SKM-1 treated with dmso at 0.1 percent for 144 hours (cell line): Measurements from ENCODE around the gene PAGE5.

Source experiments
- DNase-seq: peaks from one replicate; lab custom pipeline; 2025; ENCODE audit not compliant: unreplicated experiment; lab: John Stamatoyannopoulos, UW

PAGE5 gene, protein sequence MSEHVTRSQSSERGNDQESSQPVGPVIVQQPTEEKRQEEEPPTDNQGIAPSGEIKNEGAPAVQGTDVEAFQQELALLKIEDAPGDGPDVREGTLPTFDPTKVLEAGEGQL

DNA sequence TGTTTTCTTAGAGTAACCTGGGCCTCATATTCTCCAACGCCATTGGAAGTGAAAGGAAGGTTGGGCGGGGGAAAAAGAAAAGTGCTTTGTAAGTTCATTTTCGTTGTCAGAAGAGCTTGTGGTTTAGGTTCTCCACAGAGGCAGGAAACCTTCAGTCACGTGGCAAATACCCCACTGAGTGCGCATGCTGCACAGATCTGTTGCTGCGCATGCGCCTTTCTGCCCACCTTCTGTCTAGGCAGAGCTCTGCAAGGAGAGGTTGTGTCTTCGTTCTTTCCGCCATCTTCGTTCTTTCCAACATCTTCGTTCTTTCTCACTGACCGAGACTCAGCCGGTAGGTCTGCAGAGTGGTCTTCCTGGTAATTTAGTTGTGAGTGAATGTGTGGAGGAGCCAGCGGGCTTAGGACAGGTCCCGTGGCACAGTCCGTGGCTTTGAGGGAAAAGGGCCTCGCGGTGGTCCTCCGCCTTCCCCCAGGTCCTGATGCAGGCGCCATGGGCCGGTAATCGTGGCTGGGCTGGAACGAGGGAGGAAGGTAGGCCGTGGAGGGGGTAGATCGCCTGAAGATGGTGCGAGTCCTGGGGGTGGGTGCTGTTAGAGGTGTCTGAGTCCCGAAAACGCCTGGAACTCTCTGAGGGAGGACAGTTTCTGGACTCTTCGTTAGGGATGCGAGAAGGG, at the start of gene PAGE5:
TSS of gene PAGE5 (plus strand) at position 228 of the 676 bp plus-strand sequence. CDS start 1,037 bp downstream, outside the sequence.
- no peak for DNase-seq

DNA sequence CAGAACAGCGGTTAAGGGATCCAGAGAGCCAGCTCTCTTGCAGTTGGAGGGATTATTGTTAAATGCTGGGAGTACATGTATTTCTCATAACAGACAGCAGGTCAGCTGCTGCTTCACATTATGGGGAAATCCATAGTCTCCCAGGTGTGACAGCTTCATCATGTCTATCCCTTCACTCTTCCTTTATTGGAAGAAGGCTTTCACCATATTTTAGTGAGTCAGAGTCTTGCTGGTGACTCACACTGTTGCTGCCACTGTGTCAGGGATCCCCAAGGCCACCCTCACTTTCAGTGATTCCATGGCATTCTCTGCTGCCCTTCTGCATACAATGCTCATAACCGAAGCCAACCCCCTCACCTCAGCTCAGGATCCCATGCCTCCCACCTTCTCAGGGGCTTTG, 32.9 kb upstream of the PAGE5 start:
- no peak for DNase-seq

DNA sequence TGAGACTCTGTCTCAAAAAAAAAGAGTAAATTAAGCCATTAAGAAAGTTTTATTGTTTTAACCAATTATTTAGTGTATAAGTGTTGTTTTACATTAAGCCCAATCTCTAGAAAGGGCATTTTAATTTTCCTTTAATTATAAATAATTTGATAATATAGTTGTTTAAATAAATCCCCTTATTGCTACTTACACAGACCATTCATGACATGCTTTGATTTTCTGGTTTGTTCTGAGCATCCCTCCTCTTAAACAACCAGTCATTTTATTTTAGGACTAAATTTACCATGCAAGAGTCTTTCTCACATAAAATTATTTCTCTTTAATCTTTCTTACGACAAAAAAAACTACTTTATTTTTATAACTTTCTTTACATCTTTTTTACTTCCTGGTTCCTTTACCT, 23.5 kb upstream of the PAGE5 start:
- no peak for DNase-seq

DNA sequence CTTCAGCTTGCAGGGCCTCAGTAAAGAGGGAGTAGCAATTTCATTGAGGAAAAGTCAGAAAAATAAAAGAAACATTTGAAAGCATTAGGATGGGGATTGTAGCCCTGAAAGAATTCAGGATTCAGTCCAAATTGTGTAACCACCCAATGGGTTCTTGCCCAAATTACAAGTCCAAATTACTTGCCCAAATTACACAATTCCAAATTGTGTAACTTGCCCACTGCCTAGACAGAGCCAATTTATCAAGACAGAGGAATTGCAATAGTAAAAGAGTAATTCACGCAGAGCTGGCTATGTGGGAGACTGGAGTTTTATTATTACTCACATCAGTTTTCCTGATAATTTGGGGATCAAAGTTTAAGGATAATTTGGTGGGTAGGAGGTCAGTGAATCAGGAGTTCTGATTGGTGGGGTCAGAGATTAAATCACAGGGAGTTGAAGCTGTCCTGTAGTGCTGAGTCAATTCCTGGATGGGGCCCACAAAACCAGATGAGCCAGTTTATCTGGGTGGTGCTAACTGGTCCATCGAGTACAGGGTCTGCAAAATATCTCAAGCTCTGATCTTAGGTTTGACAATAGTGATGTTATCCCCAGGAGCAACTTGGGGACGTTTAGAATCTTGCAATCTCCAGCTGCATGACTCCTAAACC, 18.1 kb upstream of the PAGE5 start:
- no peak for DNase-seq

DNA sequence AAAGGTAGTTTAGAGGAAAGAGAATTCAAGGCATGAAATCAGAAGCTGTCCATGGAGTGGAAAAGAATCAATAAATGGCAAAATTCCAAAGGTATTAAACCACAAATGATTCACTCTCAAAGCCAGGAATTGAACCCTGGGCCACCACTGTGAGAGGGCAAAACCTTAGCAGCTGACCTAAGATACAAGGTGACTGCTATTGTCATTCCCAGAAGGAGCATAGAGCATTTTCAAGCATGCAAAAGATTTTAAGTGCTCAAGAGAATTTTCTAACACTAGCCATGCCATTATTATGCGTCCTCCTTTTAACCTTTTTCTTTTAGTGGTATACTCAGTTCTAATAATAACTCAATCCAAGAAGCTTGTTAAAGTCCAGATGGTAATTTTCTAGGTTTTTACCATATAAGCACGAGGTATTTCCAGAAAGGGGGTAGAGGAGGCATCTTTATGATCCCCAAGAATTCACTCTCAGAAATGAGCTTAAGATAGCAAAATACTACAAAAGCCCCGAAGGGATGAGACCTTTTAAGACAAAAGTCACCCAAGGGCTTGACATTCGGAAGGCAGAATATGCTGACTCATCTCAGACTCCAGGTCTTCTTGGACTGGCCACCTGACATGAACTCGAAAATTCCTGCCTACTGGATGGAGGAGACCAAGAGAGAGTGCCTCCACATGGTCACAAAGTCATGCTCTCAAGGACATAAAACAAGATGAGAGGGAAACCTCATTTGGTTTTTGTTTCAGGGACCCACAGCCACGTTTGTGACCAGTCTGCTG, 13.8 kb upstream of the PAGE5 start:
- no peak for DNase-seq

DNA sequence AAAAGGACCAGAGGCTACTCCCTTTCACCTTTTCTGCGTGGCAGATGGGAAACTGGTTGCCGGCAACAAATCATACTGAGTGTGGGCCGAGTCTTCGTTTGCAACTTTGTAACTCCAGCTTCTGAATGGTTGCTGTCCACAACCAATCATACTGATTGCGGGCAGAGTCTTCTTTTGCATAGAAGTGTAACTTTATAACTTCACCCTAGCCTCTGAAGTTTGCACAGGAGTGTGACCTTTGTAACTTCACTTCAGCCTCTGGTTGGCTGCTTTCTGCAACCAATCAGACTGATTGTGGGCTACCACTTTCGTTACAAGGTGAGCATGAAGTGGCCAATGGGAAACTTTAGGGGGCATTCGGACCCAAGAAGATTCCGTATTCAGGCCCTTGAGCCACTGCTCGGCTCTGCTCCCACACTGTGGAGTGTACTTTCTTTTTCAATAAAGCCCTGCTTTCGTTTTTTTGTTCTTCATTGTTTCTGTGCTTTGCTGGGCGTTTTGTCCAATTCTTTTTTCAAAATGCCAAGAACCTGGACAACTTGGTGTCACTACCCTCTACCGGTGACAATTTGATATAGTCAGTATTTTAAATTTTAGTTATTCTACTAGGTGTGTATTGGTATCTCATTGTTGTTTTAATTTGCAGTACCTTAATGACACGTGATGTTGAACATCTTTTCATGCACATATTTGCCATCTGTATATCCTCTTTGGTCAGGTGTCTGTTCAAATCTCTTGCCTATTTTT, 9.0 kb upstream of the PAGE5 start:
- DNase-seq, result no peak

DNA sequence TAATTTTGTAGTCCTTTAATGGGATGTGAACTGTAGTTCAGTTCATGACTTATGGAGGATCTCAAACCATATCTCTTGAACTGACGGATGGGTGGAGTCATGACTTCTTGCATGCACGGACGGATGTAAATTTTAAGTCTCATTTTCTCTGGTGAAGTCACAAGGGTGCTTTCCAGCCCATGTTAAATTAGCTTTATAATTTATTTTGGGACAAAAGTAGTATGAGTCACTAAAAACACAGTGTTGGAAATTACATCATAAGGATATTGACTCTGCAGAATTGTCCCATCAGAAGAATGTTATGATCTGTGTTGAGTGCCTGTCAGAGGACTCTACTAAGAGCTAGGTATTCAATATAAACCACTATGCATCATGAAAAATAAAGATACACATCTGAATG, 6.8 kb upstream of the PAGE5 start:
- DNase-seq, result no peak

DNA sequence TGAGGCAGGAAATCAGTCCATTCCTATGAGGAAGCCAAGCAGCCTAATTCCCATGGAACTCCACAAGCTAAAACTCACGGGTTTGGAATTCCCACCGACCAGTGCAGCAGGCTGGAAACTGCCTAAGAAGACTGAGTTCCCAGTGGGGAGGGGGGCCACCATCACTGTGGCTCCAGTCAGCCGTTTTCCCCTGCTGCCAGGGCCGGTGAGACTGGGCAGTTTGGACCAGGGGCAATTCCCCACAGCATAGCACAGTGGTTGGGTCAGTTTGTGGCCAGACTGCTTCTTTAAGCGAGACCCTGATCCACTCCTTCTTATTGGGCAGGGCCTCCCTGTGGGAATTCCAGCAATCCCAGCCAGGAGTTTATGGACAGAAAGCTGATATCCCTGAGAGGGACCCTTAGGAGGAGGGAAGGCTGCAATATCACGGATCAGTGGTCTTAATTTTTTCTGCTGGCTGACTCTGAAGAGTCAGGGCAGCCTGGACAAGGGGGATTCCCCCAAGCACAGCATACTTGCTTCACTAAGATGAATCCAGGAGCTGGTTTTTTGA, 20.7 kb downstream of the PAGE5 start:
- DNase-seq, result no peak

DNA sequence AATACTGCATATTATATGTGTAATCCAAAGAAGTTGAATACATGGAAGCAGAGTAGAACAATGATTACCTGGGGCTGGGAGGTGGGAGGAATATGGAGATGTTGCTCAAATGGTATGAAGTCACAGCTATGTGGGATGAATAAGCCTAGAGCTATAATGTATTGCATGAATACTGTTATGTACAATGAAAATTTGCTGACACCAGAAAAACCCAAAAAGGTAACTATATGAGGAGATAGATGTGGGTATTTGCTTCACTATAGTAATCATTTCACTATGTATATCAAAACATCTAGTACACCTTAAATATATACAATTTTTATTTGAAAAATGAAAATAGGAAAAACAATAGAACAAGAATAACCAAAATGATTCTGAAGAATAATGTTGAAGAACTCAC, 33.4 kb downstream of the PAGE5 start:
- DNase-seq, result no peak

DNA sequence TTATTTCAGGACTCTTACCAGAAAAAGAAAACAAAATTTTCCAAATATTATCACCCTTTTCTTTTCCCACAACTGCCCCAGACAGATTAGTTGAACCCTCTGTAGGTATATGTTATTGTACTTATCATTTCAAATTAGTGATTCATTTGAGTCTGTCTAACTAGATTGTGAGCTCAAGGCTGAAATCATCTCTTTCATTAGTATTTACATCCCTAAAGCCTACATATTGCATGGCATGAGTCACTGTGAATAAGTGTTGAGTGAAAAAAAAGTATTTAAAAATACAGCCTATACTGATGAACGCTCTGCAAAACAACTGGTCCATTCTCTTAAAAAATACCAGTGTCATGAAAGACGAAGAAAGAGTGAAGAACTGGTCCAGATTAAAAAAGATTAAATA, 40.7 kb downstream of the PAGE5 start:
- no peak for DNase-seq

DNA sequence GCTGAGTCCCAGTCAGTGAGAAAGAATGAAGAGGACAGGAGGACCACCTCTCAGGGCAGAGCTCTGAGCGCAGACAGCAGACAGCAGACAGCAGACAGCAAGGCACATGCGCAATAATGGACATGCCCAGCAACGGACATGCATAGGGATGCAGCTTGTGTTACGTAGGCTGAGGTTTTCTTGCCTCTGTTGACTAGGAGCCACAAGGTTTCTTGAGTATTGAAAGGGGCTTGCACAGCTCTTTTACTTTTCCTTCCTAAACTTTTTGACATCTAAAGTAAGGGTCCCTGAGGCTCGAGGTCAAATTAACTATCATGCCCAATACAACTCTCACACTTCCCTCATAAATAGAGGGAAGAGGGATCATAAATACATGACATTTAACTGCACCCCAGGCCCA, 44.7 kb downstream of the PAGE5 start, which contains the start of gene PAGE3:
TSS of gene PAGE3 (minus strand) at position 101 of the 400 bp plus-strand sequence. CDS start 1,013 bp downstream, outside the sequence.
- DNase-seq, result no peak
